GM19397 (cell line): ENCODE measurements around the gene CGRRF1.

Source experiments
- ATAC-seq: cut with Tn5 transposase; IDR thresholded peaks from one replicate; pipeline ENCODE4 v1.9.1; 2021; ENCODE audit warnings: mild to moderate bottlenecking, moderate library complexity; ENCODE audit not compliant: unreplicated experiment

Gene CGRRF1

DNA sequence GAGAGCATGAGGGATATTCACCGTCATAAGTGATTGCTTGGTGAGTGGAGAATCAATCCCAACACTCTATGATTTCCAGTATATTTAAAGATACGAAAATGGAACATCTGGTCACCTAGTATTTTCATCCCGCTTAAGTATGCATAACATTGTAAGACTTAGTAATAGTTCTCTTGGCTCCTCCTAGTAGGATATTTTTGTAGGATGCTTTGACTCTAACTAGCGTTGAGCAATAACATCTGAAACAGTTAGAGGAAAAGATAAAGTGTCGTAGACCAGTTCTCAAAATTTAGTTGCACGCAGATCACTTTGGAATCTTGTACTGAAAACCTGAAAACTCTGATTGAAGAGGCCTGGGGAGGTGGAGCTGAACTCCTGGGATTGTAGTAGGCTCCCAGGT lies 64.8 kb downstream of the CGRRF1 start:
- no peak for ATAC-seq

DNA sequence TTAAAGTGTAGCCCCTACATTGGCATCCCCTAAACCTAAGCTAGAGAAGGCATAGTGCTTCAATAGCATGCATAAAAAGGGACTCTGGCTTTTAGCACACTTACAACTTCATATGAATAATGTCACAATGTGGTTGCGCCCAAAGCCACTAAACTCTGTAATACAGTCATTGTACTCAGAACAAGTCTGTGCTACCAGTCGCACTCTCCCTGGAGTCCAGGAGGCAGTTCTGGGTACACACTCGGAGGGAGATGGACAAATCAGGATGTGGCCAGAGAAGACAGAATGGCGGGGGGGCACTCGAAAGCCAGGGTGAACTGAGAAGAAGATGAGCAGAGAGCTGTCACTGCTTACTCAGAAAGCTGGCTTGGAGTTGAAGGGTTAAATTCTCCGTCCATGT lies 67.8 kb downstream of the CGRRF1 start:
- ATAC-seq = no peak

DNA sequence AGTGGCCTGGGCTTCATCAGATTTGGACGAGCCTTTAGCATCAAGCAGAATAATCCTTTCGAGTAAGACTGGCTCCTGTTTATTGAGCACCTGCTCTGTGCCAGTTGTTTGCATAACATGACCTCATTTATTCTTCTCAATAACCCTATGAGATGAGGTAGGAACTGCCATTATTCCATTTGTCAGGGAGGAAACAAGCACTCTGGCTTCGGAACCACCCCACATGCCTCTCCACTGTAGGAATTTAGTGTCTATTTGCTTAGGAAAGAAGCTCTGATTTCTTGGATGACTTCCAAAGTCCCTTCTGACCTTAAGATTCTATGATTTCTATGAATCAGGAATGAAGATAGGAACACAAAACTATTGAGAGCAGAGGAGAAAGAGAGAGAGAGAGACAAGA lies 68.3 kb downstream of the CGRRF1 start:
- no peak for ATAC-seq

DNA sequence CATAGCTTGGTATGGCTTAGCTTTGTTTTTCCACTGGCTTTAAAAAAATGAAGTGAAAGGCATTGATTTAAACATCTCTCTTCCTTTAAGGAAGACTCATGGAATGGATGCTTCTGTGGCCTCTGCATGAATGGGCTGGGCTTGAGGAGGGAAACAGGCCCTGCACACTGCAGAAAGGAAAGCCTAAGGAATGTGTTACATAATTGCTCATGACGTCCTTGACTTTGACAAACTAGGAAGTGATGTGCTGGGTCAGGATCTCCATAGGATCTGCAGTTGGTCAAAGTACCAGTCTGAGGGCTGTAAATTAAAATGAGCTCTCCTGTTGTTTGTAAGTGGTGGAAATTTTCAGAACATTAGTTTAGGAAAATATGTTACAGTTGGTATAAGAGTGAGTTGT lies 69.9 kb downstream of the CGRRF1 start:
- ATAC-seq = no peak

DNA sequence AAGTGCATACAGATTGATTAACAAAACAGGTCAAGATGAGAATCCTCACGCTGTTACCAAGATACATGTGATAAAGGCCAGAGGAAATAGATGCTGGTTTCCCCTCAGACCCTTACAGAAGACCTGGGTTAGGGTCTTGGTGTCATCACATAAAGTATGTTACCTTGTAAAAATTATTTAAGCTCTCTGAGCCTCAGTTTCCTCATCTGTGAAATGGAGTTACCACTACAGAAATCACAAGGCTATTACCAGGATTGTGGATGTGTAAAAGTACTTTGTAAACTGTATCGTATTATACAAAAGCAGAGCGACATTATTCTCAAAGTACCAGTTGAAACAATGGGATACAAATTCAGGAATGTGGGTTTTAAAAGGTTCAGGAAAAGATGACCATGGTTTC lies 71.2 kb downstream of the CGRRF1 start:
- ATAC-seq = no peak

DNA sequence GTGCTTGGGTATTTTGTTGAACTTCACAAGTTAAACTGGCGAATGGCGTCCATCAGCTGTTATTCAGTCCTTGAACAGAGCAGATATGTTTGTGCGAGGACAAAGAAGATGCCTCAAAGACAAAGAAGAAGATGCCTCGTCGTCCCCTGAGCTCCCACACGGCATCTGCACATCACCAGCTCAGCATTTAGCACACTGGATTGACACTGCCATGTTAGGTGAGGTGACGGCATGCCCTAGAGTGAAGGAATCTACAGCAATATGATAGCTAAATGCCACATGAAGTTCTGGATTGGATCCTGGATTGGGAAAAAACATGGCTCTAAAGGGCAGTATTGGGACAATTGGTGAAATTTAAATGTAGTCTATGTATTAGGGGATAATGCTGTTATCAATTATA lies 72.6 kb downstream of the CGRRF1 start:
- ATAC-seq = no peak

DNA sequence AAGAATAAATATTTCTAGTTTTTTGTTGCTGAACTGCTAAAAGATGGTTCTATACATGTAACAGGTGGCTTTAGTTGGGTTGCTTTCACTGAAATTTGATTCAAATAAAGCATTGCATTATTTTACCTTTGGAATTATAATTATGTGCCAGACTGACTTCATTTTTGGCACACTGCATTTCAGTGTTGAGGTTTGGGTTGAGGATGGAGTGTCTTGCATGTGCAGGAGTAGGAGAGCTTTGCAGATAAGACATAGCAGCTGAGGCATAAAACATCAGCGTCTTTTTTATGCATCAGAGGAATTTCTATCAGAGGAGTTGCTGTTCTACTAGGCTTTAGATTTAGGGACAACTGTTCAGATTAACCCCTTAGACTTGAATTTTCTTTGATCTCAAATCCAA lies 74.4 kb downstream of the CGRRF1 start:
- ATAC-seq = no peak

DNA sequence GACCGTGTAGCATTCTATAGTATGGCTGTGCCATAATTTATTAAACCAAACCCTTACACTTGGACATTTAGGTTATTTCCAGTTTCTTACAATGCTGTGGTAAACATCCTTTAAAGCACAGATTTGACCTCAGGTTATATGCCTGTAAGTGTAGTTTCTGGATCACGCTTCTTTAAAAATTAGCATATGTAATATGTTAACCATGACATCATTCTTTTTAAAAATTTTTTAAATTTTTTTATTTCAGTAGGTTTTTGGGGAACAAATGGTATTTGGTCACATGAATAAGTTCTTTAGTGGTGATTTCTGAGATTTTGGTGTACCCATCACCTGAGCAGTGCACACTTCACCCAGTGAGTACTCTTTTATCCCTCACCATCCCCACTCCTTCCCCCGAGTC lies 75.5 kb downstream of the CGRRF1 start:
- ATAC-seq = no peak
